Measurements from ENCODE around the gene ACR.

- peak; percentile 77 to 79 for TF ChIP-seq CTCF (conservative IDR thresholded peaks at IDR 0.05; ENCODE audit: low read depth in 2 of 2)
- TF ChIP-seq EZH2 (IDR thresholded peaks at IDR 0.05; ENCODE audit: low read depth, unreplicated experiment), result no peak
- TF ChIP-seq NANOG (IDR thresholded peaks at IDR 0.05; ENCODE audit: borderline replicate concordance), result no peak
- TF ChIP-seq POLR2AphosphoS5 (IDR thresholded peaks at IDR 0.05; ENCODE audit: low read depth), result no peak
- TF ChIP-seq CREB1 (CRISPR knock-in tag; IDR thresholded peaks at IDR 0.05; ENCODE audit: low read depth), result no peak
- no peak for TF ChIP-seq STAT1 (IDR thresholded peaks at IDR 0.05; ENCODE audit: unreplicated experiment)
These were observed 41.0 kb upstream of the ACR start for GRCh38 chr22:50696799-50697561.
